GM19324 (cell line): ENCODE measurements around the gene PGS1.
"Not testable (repeated sequence)": the region's sequence is repeated elsewhere in the genome, so short reads cannot be mapped to it uniquely, and the experiment has no call there.

Experiments used
- ATAC-seq: cut with Tn5 transposase; IDR thresholded peaks from one replicate; pipeline ENCODE4 v1.9.1; 2021; ENCODE audit warnings: mild to moderate bottlenecking, moderate library complexity; ENCODE audit not compliant: unreplicated experiment, low FRiP score

Gene PGS1

DNA sequence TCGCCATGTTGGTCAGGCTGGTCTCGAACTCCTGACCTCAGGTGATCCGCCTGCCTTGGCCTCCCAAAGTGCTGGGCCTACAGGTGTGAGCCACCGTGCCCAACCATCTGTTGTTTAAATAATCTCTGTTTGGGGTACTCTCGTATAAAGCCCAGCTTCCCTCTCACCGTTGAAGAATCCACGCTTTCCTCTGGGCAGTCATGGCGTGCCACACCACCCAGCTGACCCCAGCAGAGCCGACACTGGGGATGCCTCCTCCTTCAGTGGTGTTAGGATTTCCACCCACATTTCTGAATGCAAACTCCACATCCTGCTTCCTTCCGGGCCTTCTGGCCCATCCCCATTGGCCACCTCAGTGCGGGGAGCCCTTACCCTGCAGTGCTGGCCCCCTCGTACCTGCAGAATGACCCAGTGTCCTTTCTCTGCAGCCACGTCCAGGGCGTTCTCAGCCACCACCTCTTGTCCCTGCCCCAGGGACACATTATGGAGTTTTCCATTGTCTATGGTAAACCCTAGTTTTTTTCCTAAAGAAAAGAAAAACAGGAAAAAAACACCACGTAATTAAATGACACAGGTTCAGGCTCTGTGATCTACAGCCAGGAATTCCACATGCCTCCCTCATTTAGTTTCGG, 60.4 kb downstream of the PGS1 start:
- ATAC-seq, result no peak

- ATAC-seq, result no peak
These were observed 63.0 kb downstream of the PGS1 start for GRCh38 chr17:78441271-78441971.

DNA sequence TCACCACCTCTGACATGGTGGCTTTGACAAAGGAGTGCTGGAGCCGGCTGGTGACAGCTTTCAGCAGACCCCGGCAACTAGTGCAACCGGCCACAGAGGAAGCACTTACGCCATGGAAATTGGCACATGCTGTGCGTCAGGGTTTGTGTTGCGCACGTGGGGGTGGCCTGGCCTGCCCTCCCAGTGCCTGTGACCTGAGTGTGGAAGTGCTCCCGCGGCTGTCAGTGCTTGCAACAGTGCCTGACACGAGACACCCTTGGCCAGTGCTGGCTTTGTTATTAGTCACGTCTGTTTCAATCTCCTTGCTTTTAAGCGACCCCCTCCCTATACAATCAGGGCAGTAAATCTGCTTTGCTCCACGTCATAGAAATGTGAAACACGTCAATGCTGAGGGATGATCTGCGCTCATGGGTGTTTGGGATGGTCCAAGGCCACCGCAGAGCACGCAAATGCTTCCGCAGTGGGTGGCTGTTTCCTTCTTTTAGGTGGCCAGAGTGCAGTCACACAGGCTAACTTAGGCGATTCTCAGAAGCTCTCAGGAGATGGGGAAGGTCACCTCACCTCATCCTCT, 64.3 kb downstream of the PGS1 start:
- no peak for ATAC-seq

GRCh38 chr17:78444392-78444791, 65.9 kb downstream of the PGS1 start:
- no peak for ATAC-seq

DNA sequence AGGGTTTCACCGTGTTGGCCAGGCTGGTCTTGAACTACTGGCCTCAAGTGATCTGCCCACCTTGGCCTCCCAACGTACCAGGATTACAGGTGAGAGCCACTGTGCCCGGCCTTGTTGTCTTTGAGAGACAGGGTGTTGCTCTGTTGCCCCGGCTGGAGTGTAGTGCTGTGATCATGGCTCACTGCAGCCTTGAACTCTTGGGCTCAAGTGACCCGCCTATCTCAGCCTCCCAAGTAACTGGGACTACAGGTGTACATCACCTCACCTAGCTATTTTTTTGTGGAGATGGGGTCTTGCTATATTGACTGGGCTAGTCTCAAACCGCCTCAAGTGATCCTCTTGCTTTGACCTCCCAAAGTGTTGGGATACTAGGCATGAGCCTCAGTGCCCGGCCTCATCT, 68.4 kb downstream of the PGS1 start:
- no peak for ATAC-seq

DNA sequence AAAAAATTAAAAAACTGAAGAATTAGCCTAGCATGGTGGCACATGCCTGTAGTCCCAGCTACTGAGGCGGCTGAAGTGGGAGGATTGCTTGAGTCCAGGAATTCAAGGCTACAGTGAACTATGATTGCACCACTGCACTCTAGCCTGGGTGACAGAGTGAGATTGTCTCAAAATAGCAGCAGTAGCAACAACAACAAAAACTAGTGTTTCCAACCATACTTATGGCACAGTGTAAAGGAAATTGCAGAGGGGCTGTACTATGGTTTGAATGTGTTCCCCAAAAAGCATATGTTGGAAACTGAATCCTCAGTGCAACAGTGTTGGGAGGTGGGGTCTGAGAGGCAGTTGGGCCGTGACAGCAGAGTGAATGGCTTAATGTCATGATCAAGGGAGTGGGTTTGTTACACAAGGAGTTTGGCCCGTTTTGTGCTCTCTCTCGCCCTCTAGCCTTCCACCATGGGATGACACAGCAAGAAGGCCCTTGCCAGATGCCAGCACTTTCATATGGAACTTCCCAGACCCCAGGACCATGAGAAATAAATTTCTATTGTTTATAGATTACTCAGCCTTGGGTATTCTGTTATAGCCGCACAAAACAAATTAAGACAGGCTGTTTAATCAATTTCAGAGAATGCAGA, 70.0 kb downstream of the PGS1 start:
- no peak for ATAC-seq

GRCh38 chr17:78449983-78450595, 71.6 kb downstream of the PGS1 start:
- ATAC-seq, result no peak

- ATAC-seq, result no peak
These were observed 72.4 kb downstream of the PGS1 start for GRCh38 chr17:78450696-78451345.

DNA sequence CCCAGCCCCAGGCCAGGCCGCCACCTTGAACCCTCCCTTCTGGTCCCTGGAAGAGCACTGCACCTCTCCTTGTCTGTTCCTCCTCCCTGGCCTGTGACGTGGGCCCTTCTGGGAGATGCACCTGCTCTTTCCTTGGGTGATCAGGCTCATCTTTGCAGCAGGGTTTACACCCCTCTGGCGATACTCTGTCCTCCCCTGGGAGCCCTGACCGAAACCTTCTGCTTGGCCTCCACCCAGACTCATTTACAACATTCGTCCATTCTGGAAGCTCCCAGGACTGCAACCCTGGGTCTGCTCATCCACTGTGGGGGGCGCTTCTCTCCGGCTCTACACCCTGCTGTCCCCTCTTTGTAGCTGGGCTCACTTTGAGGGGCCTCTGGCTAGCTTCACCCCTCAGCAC, 73.3 kb downstream of the PGS1 start:
- no peak for ATAC-seq

DNA sequence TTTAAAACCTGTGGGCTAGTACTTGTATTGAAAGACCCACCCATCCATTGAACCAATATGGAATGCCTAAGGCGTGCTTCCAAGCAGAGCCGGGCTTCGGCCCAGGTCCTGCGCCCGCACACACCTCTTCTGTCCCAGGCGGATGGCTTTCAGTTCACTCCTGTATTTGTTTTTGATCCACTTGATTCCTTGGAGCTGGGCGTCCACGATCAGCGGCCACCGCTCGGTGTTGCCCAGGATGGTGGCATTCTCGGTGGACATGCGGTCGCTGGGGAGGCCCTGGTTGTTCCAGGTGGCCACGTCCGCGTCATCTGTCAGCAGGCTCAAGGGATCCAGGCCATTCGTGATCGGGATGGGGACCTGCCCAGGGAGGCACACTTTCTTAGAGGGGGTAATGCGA, 75.9 kb downstream of the PGS1 start:
- no peak for ATAC-seq

DNA sequence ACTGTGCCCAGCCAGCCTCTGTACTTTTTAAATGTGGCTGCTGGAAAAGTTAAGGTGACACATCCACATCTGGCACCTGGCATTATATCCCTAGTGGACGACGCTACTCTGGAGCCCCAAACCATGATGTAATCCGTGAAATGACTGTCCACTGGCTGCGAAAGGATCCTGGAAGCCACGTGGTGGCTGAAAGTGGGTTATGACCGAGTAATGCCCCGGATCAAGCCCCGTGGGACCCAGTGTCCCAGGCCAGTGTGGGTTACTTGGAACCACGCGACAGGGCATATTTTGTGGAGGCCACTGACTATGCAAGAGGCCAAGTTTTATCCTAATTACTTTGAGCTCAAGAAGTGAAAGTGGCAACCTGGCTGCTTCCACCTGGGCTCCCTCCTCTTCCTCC, 79.6 kb downstream of the PGS1 start:
- no peak for ATAC-seq

GRCh38 chr17:78458736-78459335, 80.4 kb downstream of the PGS1 start:
- no peak for ATAC-seq

- ATAC-seq, result no peak
These were observed 81.2 kb downstream of the PGS1 start for GRCh38 chr17:78459696-78460095.

- no peak for ATAC-seq
These were observed 81.8 kb downstream of the PGS1 start for GRCh38 chr17:78460176-78460675.

- ATAC-seq, result no peak
These were observed 82.7 kb downstream of the PGS1 start for GRCh38 chr17:78460951-78461798.

DNA sequence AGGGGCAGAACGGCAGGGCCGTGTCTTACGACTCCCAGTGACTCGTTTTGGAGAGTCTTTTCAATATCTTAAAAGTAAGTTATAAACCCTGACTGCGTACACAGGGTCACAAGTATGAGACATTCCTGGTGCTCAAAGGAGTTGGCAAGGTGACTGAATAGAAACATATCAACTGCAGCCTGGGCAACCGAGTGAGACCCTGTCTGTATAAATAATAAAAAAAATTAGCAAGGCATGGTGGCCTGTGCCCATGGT, 83.3 kb downstream of the PGS1 start:
- ATAC-seq, result no peak

- no peak for ATAC-seq
These were observed 83.7 kb downstream of the PGS1 start for GRCh38 chr17:78462148-78462547.

DNA sequence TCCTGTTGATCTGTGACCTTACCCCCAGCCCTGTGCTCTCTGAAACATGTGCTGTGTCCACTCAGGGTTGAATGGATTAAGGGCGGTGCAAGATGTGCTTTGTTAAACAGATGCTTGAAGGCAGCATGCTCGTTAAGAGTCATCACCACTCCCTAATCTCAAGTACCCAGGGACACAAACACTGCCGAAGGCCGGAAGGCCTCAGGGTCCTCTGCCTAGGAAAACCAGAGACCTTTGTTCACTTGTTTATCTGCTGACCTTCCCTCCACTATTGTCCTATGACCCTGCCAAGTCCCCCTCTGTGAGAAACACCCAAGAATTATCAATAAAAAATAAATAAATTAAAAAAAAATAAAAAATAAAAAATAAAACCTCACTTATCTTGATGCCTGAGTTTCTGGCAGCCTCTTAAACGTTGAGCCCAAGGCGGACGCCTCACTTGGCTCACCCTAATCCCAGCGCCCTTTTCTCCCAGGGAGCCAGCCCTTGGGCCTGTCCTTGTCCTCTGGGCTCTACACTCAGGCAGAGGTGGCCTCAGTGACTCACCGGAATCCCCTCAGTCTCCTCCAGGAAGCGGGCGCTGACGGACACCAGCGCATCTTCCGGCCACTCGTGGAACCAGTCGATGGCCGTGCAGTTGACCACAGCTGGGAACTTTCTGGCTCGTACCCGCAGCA, 87.8 kb downstream of the PGS1 start:
- ATAC-seq, result not testable (repeated sequence)
